ENCODE results near the gene IPO11. TPM values are rescaled to one million over a fixed set of nuclear protein-coding genes. Genes with fewer than 3 reads are reported as not detected.

The IPO11 gene
- total and polyA plus RNA-seq, 2 of the 13 experiments (the other 11 are each of a cell fraction or from before 2014, with no cell fraction given): 13.9 to 24.4 TPM

DNA sequence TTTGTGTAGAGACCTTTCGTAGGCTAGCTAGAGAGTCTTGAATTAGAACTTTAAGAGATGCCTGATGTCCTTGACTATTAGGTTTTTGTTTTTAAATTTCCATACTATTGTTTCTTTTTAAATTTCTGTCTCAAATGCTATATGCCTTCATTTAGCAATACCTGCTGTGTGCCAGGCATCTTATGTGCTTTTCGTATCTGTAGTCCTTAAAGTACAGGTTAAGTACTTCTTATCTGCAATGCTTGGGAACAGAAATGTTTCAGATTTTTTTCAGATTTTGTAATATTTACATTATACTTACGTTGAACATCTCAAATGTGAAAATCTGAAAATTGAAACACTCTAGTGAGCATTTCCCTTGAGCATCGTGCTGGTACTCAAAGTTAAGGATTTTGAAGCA lies 49.0 kb downstream of the IPO11 start:
- Histone ChIP-seq H3K4me2 (ENCODE audit: low read depth, low read length) (no peak overlapping the region), H3K4me1 (ENCODE audit: insufficient read depth, low read length) (no peaks in the 10 kb centered on the region), H3K79me2 (ENCODE audit: insufficient read depth, low read length) (no peaks in the 10 kb centered on the region), H3K4me3 (replicated peaks in 1 of 3; ENCODE audit: insufficient read depth in 1 of 3, low read depth in 2 of 3, low read length in 3 of 3) (no peak overlapping the region), H2AFZ (ENCODE audit: low read length) (no peak overlapping the region), H4K20me1 (ENCODE audit: insufficient read depth, low read length) (no peaks in the 10 kb centered on the region), H3K9ac (ENCODE audit: insufficient read depth, low read depth, low read length) (no peak overlapping the region), H3K36me3 (replicated peaks in 1 of 2; ENCODE audit: control insufficient read depth in 1 of 2, insufficient read depth in 2 of 2, low read length in 2 of 2) (peaks cover 1 to 10% of the 10 kb centered on the region in 2 experiments; a peak in 2 of 5 replicates), H3K27me3 (ENCODE audit: control insufficient read depth in 1 of 2, insufficient read depth in 2 of 2, low read length in 2 of 2) (no peaks in the 10 kb centered on the region), H3K9me3 (ENCODE audit: low read length) (no peaks in the 10 kb centered on the region), H3K27ac (ENCODE audit: extremely low read length, insufficient read depth, low read length) (no peak overlapping the region)
- FAIRE-seq (no peak), ATAC-seq (no peak), DNase-seq (ENCODE audit: low spot score) (no peak)
- in situ Hi-C loops (cut with HindIII; ENCODE audit: extremely low pct_ligation_motif_present, low pct_unique_long_range_greater_than_20kb) (loop anchor here (5.0 kb wide), 1 partner anchor 316 kb away; no protein-coding TSS in a partner anchor), intact Hi-C loops (cut with micrococcal nuclease; ENCODE audit: unreplicated experiment) (no loop called here)
- no TSS peak for BruUV-seq (replicated peaks)
- ChIA-PET POLR2A (no interaction called here), CTCF (ENCODE audit: low intra/inter-chr PET ratio, low total read pairs) (interaction anchor here (2.4 kb wide), 1 partner anchor 317 kb away, joined by 28 read pairs; no protein-coding TSS in a partner anchor)
- 94% methylated on average over 4 of the region's 4 CpGs for WGBS (ENCODE audit: low lambda C conversion rate)
- no peak for TF ChIP-seq ZNF232 (CRISPR knock-in tag; IDR thresholded peaks at IDR 0.05; ENCODE audit: borderline replicate concordance)
- TF ChIP-seq ZNF180 (CRISPR knock-in tag; IDR thresholded peaks at IDR 0.05; ENCODE audit: borderline replicate concordance, low read depth): no peak
- TF ChIP-seq, protein P1, sequence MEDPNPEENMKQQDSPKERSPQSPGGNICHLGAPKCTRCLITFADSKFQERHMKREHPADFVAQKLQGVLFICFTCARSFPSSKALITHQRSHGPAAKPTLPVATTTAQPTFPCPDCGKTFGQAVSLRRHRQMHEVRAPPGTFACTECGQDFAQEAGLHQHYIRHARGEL (CRISPR knock-in tag; IDR thresholded peaks at IDR 0.05): no peak
- TF ChIP-seq, protein P2, sequence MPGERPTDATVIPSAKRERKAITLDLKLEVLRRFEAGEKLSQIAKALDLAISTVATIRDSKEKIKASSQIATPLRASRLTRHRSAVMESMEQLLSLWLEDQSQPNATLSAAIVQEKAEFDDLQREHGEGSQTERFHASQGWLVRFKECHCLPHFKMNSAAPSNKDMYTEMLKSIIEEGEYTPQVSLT (CRISPR knock-in tag; IDR thresholded peaks at IDR 0.05; ENCODE audit: borderline replicate concordance, low read depth): no peak
- TF ChIP-seq, protein P3, sequence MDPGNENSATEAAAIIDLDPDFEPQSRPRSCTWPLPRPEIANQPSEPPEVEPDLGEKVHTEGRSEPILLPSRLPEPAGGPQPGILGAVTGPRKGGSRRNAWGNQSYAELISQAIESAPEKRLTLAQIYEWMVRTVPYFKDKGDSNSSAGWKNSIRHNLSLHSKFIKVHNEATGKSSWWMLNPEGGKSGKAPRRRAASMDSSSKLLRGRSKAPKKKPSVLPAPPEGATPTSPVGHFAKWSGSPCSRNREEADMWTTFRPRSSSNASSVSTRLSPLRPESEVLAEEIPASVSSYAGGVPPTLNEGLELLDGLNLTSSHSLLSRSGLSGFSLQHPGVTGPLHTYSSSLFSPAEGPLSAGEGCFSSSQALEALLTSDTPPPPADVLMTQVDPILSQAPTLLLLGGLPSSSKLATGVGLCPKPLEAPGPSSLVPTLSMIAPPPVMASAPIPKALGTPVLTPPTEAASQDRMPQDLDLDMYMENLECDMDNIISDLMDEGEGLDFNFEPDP (CRISPR knock-in tag; conservative IDR thresholded peaks at IDR 0.05): no peak
- no peak for TF ChIP-seq NCOA2 (CRISPR knock-in tag; IDR thresholded peaks at IDR 0.05)
- TF ChIP-seq ATF7-NPFF (CRISPR knock-in tag; IDR thresholded peaks at IDR 0.05; ENCODE audit: low read depth): no peak
- no peak for TF ChIP-seq ZFX (CRISPR knock-in tag; IDR thresholded peaks at IDR 0.05; ENCODE audit: low read depth)
- TF ChIP-seq, protein P4, sequence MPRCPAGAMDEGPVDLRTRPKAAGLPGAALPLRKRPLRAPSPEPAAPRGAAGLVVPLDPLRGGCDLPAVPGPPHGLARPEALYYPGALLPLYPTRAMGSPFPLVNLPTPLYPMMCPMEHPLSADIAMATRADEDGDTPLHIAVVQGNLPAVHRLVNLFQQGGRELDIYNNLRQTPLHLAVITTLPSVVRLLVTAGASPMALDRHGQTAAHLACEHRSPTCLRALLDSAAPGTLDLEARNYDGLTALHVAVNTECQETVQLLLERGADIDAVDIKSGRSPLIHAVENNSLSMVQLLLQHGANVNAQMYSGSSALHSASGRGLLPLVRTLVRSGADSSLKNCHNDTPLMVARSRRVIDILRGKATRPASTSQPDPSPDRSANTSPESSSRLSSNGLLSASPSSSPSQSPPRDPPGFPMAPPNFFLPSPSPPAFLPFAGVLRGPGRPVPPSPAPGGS (CRISPR knock-in tag; IDR thresholded peaks at IDR 0.05): no peak
- TF ChIP-seq, protein P5, sequence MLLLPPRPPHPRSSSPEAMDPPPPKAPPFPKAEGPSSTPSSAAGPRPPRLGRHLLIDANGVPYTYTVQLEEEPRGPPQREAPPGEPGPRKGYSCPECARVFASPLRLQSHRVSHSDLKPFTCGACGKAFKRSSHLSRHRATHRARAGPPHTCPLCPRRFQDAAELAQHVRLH (CRISPR knock-in tag; IDR thresholded peaks at IDR 0.05; ENCODE audit: borderline replicate concordance, low read depth): no peak
- TF ChIP-seq ZNF33A (CRISPR knock-in tag; IDR thresholded peaks at IDR 0.05; ENCODE audit: borderline replicate concordance): no peak
- TF ChIP-seq, protein P6, sequence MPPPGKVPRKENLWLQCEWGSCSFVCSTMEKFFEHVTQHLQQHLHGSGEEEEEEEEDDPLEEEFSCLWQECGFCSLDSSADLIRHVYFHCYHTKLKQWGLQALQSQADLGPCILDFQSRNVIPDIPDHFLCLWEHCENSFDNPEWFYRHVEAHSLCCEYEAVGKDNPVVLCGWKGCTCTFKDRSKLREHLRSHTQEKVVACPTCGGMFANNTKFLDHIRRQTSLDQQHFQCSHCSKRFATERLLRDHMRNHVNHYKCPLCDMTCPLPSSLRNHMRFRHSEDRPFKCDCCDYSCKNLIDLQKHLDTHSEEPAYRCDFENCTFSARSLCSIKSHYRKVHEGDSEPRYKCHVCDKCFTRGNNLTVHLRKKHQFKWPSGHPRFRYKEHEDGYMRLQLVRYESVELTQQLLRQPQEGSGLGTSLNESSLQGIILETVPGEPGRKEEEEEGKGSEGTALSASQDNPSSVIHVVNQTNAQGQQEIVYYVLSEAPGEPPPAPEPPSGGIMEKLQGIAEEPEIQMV (CRISPR knock-in tag; IDR thresholded peaks at IDR 0.05; ENCODE audit: low read depth): no peak
- no peak for TF ChIP-seq EEA1 (CRISPR knock-in tag; IDR thresholded peaks at IDR 0.05; ENCODE audit: borderline replicate concordance)
- TF ChIP-seq, protein P7, sequence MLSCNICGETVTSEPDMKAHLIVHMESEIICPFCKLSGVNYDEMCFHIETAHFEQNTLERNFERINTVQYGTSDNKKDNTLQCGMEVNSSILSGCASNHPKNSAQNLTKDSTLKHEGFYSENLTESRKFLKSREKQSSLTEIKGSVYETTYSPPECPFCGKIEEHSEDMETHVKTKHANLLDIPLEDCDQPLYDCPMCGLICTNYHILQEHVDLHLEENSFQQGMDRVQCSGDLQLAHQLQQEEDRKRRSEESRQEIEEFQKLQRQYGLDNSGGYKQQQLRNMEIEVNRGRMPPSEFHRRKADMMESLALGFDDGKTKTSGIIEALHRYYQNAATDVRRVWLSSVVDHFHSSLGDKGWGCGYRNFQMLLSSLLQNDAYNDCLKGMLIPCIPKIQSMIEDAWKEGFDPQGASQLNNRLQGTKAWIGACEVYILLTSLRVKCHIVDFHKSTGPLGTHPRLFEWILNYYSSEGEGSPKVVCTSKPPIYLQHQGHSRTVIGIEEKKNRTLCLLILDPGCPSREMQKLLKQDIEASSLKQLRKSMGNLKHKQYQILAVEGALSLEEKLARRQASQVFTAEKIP (CRISPR knock-in tag; IDR thresholded peaks at IDR 0.05; ENCODE audit: borderline replicate concordance): no peak
- no peak for TF ChIP-seq KLF12 (CRISPR knock-in tag; IDR thresholded peaks at IDR 0.05; ENCODE audit: borderline replicate concordance)
- no peak for TF ChIP-seq ZNF496 (CRISPR knock-in tag; IDR thresholded peaks at IDR 0.05; ENCODE audit: insufficient replicate concordance)

All from HepG2 (cell line).